DLD1 (cell line): Measurements from ENCODE around the gene EXOSC9.

Experiments
- in situ Hi-C: cut with HindIII; loops from 2 replicates; pipeline ENCODE4 v1.10.0; 2017; ENCODE audit warnings: low sequenced_read_pairs

EXOSC9 gene

DNA sequence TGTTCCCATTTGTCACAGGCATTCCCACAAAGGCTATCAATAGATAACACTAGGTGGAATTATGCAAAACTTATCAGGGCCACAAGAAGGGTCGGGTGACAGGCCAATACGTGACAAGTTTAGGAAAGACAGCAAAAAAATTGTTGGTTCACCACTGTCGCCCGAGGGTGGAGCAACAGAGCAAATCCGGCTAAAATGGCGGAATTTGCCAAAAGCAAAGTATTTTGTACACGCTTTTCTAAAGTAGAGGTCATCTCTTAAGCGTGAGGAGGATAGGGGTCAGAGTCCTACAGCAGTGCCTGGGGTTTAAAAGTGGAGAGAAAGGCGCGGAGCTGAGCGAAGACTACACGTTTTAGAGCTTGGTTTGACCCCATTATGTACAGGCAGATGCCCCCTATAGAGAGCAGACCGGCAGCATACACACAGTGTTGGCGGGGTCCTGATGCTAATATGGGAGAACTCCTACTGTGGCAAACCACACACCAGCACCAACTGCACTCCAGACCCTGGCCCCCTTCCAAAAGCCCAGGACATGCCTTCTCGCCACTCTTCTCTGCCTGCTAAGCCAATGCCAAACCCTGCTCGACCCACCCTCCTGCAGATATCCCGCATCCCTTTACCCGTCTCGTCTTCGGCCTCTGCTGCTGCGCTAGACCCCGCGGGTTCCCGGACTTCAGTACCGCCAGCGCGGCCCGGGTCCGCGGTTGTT, 21.8 kb downstream of the EXOSC9 start:
- in situ Hi-C loops: no loop called here

- in situ Hi-C loops: no loop called here
Measured at GRCh38 chr4:121823505-121824170, 22.5 kb downstream of the EXOSC9 start, which contains the start of gene CCNA2. CCNA2 (minus strand) TSS chr4:121823883; CDS start chr4:121823628, 255 bp downstream.

DNA sequence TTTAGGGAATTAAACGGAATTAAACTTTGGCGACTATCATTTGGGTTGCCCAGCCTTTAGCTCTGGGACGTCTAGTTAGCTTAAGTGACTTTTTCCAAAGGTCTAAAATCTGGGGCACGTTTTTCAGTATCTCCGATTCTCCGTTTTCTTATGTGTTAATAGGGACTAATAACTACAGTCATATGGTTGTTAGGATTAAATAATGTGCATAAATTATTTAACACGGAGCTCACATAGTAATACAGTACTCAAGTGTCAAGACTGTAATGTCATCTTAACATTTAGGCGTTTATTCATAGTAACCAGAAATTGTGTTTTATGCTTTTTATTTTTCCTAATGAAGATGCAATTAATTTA, 23.0 kb downstream of the EXOSC9 start:
- in situ Hi-C loops: no loop called here

GRCh38 chr4:121824950-121825349, 23.8 kb downstream of the EXOSC9 start:
- in situ Hi-C loops: no loop called here

DNA sequence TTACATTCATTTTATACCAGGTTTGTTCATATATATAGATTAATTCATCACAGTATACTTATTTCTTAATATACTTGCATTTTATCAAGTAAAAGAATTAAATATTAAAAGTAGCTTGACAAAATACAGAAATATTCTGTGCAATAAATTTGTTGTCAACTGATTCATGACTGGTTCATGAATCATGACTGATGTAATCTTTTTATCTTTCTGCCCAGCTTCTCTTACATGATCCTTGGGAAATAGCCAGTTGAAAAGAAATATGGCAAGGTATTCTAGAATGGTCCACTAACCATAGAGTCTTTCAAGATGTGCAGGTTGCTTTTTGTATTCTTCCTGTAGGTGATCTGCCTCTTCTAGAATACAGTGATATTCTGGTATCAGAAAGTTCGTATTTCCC, 26.7 kb downstream of the EXOSC9 start:
- in situ Hi-C loops: no loop called here

GRCh38 chr4:121829511-121829910, 28.4 kb downstream of the EXOSC9 start:
- in situ Hi-C loops: no loop called here

DNA sequence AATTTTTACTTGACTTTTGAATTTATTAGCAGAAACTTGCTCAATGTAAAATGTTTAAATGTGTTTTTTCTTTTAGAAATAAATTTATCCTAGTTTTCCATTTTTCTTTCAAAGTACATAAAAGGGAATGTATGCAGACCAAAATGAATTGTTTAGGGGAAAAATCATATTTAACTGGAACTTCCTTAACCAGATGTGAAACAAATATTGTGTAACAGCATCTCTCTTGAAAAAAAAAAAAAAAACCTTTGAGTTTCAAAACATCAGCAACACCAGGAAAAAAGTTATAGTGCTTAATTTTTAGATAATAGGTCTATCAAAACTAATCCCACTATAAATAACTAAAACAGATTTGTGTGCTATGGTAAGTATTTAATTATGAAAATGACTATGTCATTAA, 37.0 kb downstream of the EXOSC9 start:
- in situ Hi-C loops: no loop called here

- in situ Hi-C loops: no loop called here
Measured at GRCh38 chr4:121842862-121843261, 41.7 kb downstream of the EXOSC9 start.

GRCh38 chr4:121846662-121847061, 45.5 kb downstream of the EXOSC9 start:
- in situ Hi-C loops: no loop called here

- in situ Hi-C loops: no loop called here
Measured at GRCh38 chr4:121851354-121851753, 50.2 kb downstream of the EXOSC9 start.

DNA sequence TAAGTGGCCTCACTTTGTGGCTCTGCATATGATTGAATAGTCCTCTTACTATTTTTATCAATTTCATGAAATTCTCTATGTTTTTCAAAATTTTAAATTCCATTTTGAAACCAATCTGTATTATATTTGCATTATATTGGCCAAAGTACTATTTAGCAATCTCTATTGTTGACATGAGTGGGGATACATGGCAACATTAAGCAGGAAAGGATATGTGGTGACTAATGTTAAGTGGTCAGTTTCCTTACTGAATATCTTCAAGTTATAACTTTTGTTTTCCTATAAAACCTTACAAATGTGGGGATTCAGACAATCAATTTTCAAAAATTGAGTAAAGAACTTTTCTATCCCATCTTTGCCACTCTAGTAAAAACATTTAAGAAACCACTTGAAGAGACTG, 59.0 kb downstream of the EXOSC9 start:
- in situ Hi-C loops: no loop called here

- in situ Hi-C loops: no loop called here
Measured at GRCh38 chr4:121861426-121861825, 60.3 kb downstream of the EXOSC9 start.

DNA sequence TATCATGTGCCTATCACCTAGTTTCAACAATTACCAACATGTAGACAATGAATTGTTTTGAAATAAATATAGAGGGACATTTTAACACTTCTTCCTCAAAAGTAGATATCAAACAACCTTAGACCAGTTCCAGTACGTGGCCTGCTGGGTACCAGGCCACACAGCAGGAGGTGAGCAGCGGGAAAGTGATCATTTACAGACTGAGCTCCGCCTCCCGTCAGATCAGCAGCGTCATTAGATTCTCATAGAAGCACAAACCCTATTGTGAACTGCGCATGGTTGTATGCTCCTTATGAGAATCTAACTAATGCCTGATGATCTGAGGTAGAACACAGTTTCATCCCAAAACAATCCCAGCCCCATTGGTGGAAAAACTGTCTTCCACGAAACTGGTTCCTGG, 62.7 kb downstream of the EXOSC9 start:
- in situ Hi-C loops: no loop called here
